GM12873 (cell line): Measurements from ENCODE around the gene ST6GALNAC3.

Experiments used
- CTCF ChIP-seq: IDR thresholded peaks from 2 replicates; pipeline ENCODE4 v1.5.1; 2012; ENCODE audit warnings: low read depth, mild to moderate bottlenecking, moderate library complexity, low read length, control low read depth; ENCODE audit not compliant: insufficient read depth; ENCODE audit errors: missing control alignments

ST6GALNAC3 gene

GRCh38 chr1:76374086-76374485 lies 299.5 kb downstream of the ST6GALNAC3 start:
- no peak for TF ChIP-seq CTCF

GRCh38 chr1:76377247-76377646 lies 302.7 kb downstream of the ST6GALNAC3 start:
- TF ChIP-seq CTCF = no peak

GRCh38 chr1:76379506-76379905 lies 305.0 kb downstream of the ST6GALNAC3 start:
- no peak for TF ChIP-seq CTCF

DNA sequence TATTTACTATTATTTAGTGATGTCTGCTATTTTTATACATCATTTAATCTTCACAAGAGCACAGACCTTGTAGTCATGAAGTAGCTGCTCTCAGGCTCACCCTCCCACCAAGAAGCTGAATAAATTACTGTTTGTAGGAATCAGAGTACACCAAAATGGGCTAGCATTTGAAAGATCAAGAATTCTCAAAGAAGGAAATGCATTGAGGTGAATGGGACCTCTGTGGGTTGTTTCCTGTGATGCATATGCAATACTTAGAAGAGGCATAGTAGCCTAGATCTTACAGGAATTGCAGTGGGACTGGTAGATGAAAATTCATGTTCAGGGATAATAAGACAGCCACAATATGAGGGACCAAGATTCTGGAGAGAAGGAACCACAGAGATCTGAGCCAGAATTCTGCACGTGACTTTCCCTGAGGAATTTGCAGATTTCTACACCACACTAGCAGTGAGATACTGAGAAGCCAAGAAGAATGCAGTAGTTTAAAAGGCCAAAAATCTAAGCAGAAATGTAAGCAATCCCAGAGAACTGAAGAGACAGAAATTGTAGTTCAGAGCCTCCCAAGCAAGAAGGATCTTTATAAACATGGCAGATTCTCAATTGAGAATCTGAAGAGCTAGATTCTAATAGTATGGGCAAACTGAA lies 307.0 kb downstream of the ST6GALNAC3 start:
- no peak for TF ChIP-seq CTCF

GRCh38 chr1:76388261-76388660 lies 313.7 kb downstream of the ST6GALNAC3 start:
- no peak for TF ChIP-seq CTCF

- TF ChIP-seq CTCF = no peak
These were observed 315.9 kb downstream of the ST6GALNAC3 start for GRCh38 chr1:76390456-76390855.

DNA sequence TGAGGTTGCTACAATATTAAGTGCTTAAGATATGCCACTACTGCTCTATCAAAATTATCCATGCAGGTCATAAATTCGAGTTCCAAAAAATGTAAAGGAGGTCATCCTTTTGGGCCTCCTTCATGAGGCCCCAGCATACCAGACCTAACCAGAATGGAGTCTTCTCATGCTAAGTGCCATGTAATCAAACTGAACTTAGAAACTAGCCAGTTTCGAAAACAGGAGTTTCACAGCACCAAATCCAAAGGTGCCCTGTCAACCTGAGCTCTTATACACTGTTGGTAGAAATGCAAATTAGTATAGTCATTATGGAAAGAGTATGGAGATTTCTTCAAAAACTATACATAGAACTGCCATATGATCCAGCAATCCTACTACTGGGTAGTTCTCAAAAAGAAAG lies 320.5 kb downstream of the ST6GALNAC3 start:
- no peak for TF ChIP-seq CTCF
